Measurements from ENCODE around the gene TPD52L3. TPM values are rescaled to one million over a fixed set of nuclear protein-coding genes. Genes with fewer than 3 reads are reported as not detected.
A peak's percentile ranks its signal among the peaks of the same experiment; 100 is the strongest.

Gene TPD52L3
- total RNA-seq, 1 donor from 2014 or later = not detected

GRCh38 chr9:6354072-6354686 is 26.0 kb downstream of the TPD52L3 start:
- Mint-ChIP-seq H3K36me3 (no peaks in the 10 kb centered on the region), H3K4me3 (no peak overlapping the region), H3K27me3 (ENCODE audit: low read depth) (no peaks in the 10 kb centered on the region), H3K4me1 (peaks cover 6% of the 10 kb centered on the region), H3K9me3 (no peaks in the 10 kb centered on the region), H3K27ac (no peak overlapping the region)
- TF ChIP-seq CTCF (IDR thresholded peaks at IDR 0.05; ENCODE audit: unreplicated experiment) = peak; percentile 71
- no peak for DNase-seq (ENCODE audit: low spot score in 2 of 2, unreplicated experiment in 2 of 2)

- H3K27ac Mint-ChIP-seq = no peak overlapping the region
- H3K36me3 Mint-ChIP-seq = no peaks in the 10 kb centered on the region
- TF ChIP-seq CTCF (IDR thresholded peaks at IDR 0.05; ENCODE audit: unreplicated experiment) = no peak
- H3K27me3 Mint-ChIP-seq (ENCODE audit: low read depth) = no peaks in the 10 kb centered on the region
- H3K4me1 Mint-ChIP-seq = peaks cover 6% of the 10 kb centered on the region
- H3K4me3 Mint-ChIP-seq = no peak overlapping the region
- H3K9me3 Mint-ChIP-seq = no peaks in the 10 kb centered on the region
- no peak for DNase-seq (ENCODE audit: low spot score in 2 of 2, unreplicated experiment in 2 of 2)
These were observed 27.6 kb downstream of the TPD52L3 start for GRCh38 chr9:6355728-6356127.

- Mint-ChIP-seq H3K36me3 (no peaks in the 10 kb centered on the region), H3K4me1 (peaks cover 6% of the 10 kb centered on the region), H3K27me3 (ENCODE audit: low read depth) (no peaks in the 10 kb centered on the region), H3K9me3 (no peaks in the 10 kb centered on the region), H3K4me3 (no peak overlapping the region), H3K27ac (no peak overlapping the region)
- no peak for TF ChIP-seq CTCF (IDR thresholded peaks at IDR 0.05; ENCODE audit: unreplicated experiment)
- no peak for DNase-seq (ENCODE audit: low spot score in 2 of 2, unreplicated experiment in 2 of 2)
These were observed 28.3 kb downstream of the TPD52L3 start for GRCh38 chr9:6356441-6356840.

- Mint-ChIP-seq H3K4me3 (no peak overlapping the region), H3K27me3 (ENCODE audit: low read depth) (no peaks in the 10 kb centered on the region), H3K9me3 (no peaks in the 10 kb centered on the region), H3K36me3 (no peaks in the 10 kb centered on the region), H3K4me1 (peaks cover 3% of the 10 kb centered on the region), H3K27ac (no peak overlapping the region)
- TF ChIP-seq CTCF (IDR thresholded peaks at IDR 0.05; ENCODE audit: unreplicated experiment) = no peak
- DNase-seq (ENCODE audit: low spot score in 2 of 2, unreplicated experiment in 2 of 2) = no peak
These were observed 28.7 kb downstream of the TPD52L3 start for GRCh38 chr9:6356904-6357303.

- no peaks in the 10 kb centered on the region for H3K27me3 Mint-ChIP-seq (ENCODE audit: low read depth)
- DNase-seq (ENCODE audit: low spot score in 2 of 2, unreplicated experiment in 2 of 2) = no peak
- no peak for TF ChIP-seq CTCF (IDR thresholded peaks at IDR 0.05; ENCODE audit: unreplicated experiment)
- H3K4me3 Mint-ChIP-seq = no peak overlapping the region
- no peaks in the 10 kb centered on the region for H3K4me1 Mint-ChIP-seq
- peaks cover 8% of the 10 kb centered on the region for H3K9me3 Mint-ChIP-seq
- H3K36me3 Mint-ChIP-seq = no peaks in the 10 kb centered on the region
- H3K27ac Mint-ChIP-seq = no peak overlapping the region
These were observed 39.1 kb downstream of the TPD52L3 start for GRCh38 chr9:6367128-6367890.

Measured in mesothelial cell of epicardium (in vitro differentiated cells).